ENCODE results near the gene CCNI2. TPM values are rescaled to one million over a fixed set of nuclear protein-coding genes. Genes with fewer than 3 reads are reported as not detected.
A peak's percentile ranks its signal among the peaks of the same experiment; 100 is the strongest.

Gene CCNI2
- total and polyA plus RNA-seq, 8 donors, result 0.46 to 56.7 (median 1.6) TPM; not detected in 2

DNA sequence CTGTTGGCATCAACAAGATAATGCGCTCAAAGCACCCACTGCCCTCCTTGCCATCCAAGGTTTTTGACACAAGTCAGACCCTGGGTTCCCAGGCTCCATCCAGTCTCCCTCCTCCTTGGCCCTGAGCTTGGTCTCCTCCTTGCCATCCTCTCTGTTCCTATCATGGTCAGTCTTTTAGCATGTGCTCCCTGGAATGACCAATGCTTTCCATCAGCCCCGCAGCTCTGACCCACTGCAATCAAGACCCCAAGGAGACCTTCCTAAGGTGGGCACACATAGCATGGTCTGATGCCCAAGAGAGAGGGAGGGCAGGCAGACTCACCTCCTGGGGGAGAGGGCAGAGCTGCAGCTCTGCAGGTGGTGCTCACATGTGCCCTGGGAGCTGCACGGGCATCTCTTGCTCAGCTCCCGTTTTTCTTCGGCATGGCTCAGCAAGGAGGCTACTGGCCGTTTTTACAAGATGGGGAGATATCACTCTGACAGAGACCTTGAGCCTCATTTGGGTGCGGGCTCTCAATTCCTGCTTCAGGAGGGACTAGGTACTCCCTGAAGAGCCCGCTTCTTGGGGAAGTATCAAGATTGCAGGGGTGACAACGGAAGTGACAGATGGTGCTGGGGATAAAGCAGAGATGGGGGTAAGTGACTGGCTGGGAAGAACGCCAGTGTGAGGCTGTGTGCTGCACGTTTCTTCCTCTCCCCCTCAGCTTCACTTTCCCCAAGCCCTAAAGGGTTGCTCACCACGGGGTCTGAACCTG is 26.6 kb downstream of the CCNI2 start:
- H3K9me3 ChIP-seq, result no peaks in the 10 kb centered on the region
- no peak for DNase-seq
- peaks cover 16 to 72% (median 54%) of the 10 kb centered on the region in 4 donors for H3K4me1 ChIP-seq
- TF ChIP-seq, protein P1, sequence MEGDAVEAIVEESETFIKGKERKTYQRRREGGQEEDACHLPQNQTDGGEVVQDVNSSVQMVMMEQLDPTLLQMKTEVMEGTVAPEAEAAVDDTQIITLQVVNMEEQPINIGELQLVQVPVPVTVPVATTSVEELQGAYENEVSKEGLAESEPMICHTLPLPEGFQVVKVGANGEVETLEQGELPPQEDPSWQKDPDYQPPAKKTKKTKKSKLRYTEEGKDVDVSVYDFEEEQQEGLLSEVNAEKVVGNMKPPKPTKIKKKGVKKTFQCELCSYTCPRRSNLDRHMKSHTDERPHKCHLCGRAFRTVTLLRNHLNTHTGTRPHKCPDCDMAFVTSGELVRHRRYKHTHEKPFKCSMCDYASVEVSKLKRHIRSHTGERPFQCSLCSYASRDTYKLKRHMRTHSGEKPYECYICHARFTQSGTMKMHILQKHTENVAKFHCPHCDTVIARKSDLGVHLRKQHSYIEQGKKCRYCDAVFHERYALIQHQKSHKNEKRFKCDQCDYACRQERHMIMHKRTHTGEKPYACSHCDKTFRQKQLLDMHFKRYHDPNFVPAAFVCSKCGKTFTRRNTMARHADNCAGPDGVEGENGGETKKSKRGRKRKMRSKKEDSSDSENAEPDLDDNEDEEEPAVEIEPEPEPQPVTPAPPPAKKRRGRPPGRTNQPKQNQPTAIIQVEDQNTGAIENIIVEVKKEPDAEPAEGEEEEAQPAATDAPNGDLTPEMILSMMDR (IDR thresholded peaks at IDR 0.05), result no peak
- TF ChIP-seq POLR2AphosphoS5 (IDR thresholded peaks at IDR 0.05), result no peak
- no peak for TF ChIP-seq POLR2A (IDR thresholded peaks at IDR 0.05)
- no peak for TF ChIP-seq EP300 (IDR thresholded peaks at IDR 0.05)
- H3K27me3 ChIP-seq, result no peaks in the 10 kb centered on the region
- peak overlapping the region in 2 of 5 donors; percentile 23 to 38 for H3K27ac ChIP-seq
- no peaks in the 10 kb centered on the region for H3K36me3 ChIP-seq
- intact Hi-C loops (cut with DNase I; ENCODE audit: low total_unique reads), result no loop called here
- 73 to 79% (median 76%) methylated on average over 11 to 12 of the region's 12 CpGs for WGBS, 5 donors
- no peak overlapping the region for H3K4me3 ChIP-seq

DNA sequence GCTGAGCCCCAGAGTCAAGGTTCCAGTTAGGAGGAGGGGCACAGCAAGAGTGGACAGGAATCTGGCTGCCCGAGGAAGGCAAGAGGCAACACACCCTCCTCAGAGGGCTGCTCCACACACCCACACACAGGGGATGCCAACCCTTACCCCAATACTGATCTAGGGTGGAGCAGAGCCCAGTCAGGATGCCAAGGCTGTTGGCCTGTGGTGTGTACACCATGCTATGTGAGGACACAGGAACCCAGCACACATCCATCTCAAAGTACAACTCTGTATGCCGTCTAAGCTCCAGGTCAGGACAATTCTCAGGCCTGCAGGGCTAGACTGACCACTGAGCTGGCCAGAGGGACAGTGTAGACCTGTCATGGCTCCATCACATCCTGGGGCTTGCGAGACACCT is 27.2 kb downstream of the CCNI2 start:
- intact Hi-C loops (cut with DNase I; ENCODE audit: low total_unique reads), result no loop called here
- no peaks in the 10 kb centered on the region for H3K27me3 ChIP-seq
- H3K27ac ChIP-seq, result peak overlapping the region in 2 of 5 donors; percentile 23 to 38
- TF ChIP-seq POLR2A (IDR thresholded peaks at IDR 0.05) (no peak), EP300 (IDR thresholded peaks at IDR 0.05) (no peak)
- TF ChIP-seq, protein P1 (IDR thresholded peaks at IDR 0.05), result no peak
- H3K4me3 ChIP-seq, result no peak overlapping the region
- no peaks in the 10 kb centered on the region for H3K9me3 ChIP-seq
- DNase-seq, result no peak
- WGBS, 5 donors, result 51 to 62% (median 56%) methylated on average over 2 to 3 of the region's 3 CpGs
- H3K4me1 ChIP-seq, result peaks cover 16 to 73% (median 54%) of the 10 kb centered on the region in 4 donors
- H3K36me3 ChIP-seq, result no peaks in the 10 kb centered on the region

DNA sequence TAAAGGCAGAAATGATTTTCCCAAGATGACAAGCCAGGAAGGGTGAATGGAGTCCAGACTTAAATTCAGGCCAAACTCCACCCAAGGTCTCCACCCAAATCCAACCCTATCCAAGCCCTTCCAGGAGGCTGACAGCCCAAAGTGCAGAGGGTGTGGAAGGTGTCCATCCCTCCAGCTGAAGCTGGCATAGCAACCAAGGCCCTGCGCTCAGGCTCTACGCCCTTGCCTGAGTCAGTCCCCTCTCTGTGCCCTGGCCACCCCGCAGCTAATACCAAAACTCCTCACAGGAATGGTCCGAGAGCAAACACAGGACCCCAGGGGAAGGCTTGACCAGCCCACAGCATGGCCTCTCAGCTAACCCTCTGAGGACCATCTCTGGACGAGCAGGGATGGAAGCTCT is 27.7 kb downstream of the CCNI2 start:
- DNase-seq, result no peak
- Histone ChIP-seq H3K27ac (peak overlapping the region in 2 of 5 donors; percentile 88), H3K4me3 (no peak overlapping the region), H3K27me3 (no peaks in the 10 kb centered on the region), H3K36me3 (no peaks in the 10 kb centered on the region), H3K9me3 (no peaks in the 10 kb centered on the region), H3K4me1 (peaks cover 16 to 72% (median 54%) of the 10 kb centered on the region in 4 donors)
- TF ChIP-seq EP300 (IDR thresholded peaks at IDR 0.05), result no peak
- TF ChIP-seq POLR2AphosphoS5 (IDR thresholded peaks at IDR 0.05), result no peak
- TF ChIP-seq, protein P1 (IDR thresholded peaks at IDR 0.05), result no peak
- intact Hi-C loops (cut with DNase I; ENCODE audit: low total_unique reads), result no loop called here
- WGBS, 5 donors, result 80 to 90% (median 86%) methylated on average over 5 of the region's 5 CpGs

DNA sequence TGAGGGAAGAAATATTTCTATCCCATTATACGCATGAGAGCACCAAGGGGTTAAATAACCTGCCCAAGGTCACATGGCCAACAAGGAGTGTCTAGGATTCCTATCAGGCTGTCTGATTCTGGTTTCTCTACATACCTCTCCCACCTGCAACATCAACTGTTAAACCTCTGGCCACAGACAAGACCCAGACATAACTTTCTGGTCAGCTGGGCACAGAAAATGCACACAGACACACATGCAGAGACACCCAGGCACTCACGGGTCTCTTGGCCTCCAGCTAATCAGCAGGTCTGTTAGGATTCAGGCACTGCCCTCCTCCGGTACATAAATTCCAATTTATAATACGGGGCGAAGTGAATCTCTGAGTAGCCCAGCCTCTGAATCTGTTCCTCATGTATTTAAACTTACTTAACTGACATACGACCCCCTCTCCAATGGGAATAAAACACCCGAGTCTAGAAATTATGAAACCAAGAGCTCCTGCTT is 28.3 kb downstream of the CCNI2 start:
- intact Hi-C loops (cut with DNase I; ENCODE audit: low total_unique reads), result no loop called here
- peak in 1 of 2 donors; percentile 39 for DNase-seq
- H3K9me3 ChIP-seq, result no peaks in the 10 kb centered on the region
- TF ChIP-seq POLR2AphosphoS5 (IDR thresholded peaks at IDR 0.05) (no peak), POLR2A (IDR thresholded peaks at IDR 0.05) (no peak), EP300 (IDR thresholded peaks at IDR 0.05) (no peak)
- TF ChIP-seq, protein P1 (IDR thresholded peaks at IDR 0.05), result no peak
- H3K4me3 ChIP-seq, result peak overlapping the region; percentile 79 to 88 (median 82)
- 20 to 35% (median 32%) methylated on average over 7 of the region's 7 CpGs for WGBS, 5 donors
- H3K4me1 ChIP-seq, result peaks cover 16 to 71% (median 53%) of the 10 kb centered on the region in 4 donors
- peak overlapping the region in 4 of 5 donors; percentile 84 to 88 (median 87) for H3K27ac ChIP-seq
- no peaks in the 10 kb centered on the region for H3K27me3 ChIP-seq
- no peaks in the 10 kb centered on the region for H3K36me3 ChIP-seq

Measured in stomach (tissue), 9 donors.